Measurements from ENCODE around the gene HDAC4.

- no peak for TF ChIP-seq EZH2phosphoT487 (IDR thresholded peaks at IDR 0.05; ENCODE audit: borderline replicate concordance)
- TF ChIP-seq CTCF (conservative IDR thresholded peaks at IDR 0.05; ENCODE audit: low read length), result no peak
Observed at GRCh38 chr2:239199041-239199768, 201.6 kb downstream of the HDAC4 start.

All from Loucy (cell line).